Measurements from ENCODE around the gene PCA3. TPM values are rescaled to one million over a fixed set of nuclear protein-coding genes. Genes with fewer than 3 reads are reported as not detected.

PCA3 gene
- total and polyA plus RNA-seq, 3 donors from 2014 or later: 0.37 to 0.39 TPM; not detected in 1

- 84 to 85% methylated on average over 3 of the region's 3 CpGs for WGBS, 2 donors
- Histone ChIP-seq H3K27me3 (no peaks in the 10 kb centered on the region), H3K4me1 (peaks cover 3% of the 10 kb centered on the region), H3K9me3 (no peaks in the 10 kb centered on the region), H3K4me3 (no peak overlapping the region), H3K27ac (no peak overlapping the region), H3K36me3 (ENCODE audit: low read depth, missing control alignments) (no peaks in the 10 kb centered on the region)
- DNase-seq: no peak
- intact Hi-C loops (cut with DNase I; ENCODE audit: low total_unique reads): no loop called here
- TF ChIP-seq POLR2A (IDR thresholded peaks at IDR 0.05) (no peak), CTCF (IDR thresholded peaks at IDR 0.05) (no peak)
Measured at GRCh38 chr9:76744336-76744735, 19.9 kb upstream of the PCA3 start.

DNA sequence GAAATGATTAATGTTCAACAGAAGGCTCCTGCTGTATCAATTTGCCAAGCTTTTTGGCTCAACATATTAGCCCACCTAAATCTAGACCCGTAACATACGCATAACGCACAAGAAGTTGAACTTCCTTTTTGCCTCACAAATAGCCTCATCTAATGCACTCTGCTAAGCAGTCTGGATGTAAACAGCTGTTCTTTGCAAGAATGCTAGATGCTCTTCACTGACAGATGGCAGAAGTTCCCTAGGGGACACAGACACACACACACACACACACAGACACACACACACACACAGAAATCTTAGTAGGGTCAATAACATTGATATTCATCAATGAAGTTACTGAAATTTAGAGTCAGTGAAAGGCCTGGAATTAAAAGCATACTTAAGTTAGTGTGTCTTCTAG, 13.2 kb upstream of the PCA3 start:
- Histone ChIP-seq H3K4me3 (no peak overlapping the region), H3K4me1 (peaks cover 17% of the 10 kb centered on the region), H3K36me3 (ENCODE audit: low read depth, missing control alignments) (no peaks in the 10 kb centered on the region), H3K27me3 (no peaks in the 10 kb centered on the region), H3K27ac (no peak overlapping the region), H3K9me3 (no peaks in the 10 kb centered on the region)
- no peak for DNase-seq
- intact Hi-C loops (cut with DNase I; ENCODE audit: low total_unique reads): no loop called here
- WGBS, 2 donors: 71 to 82% methylated on average over 3 of the region's 3 CpGs
- TF ChIP-seq CTCF (IDR thresholded peaks at IDR 0.05) (no peak), POLR2A (IDR thresholded peaks at IDR 0.05) (no peak)

- Histone ChIP-seq H3K4me3 (no peak overlapping the region), H3K36me3 (ENCODE audit: low read depth, missing control alignments) (no peaks in the 10 kb centered on the region), H3K27ac (no peak overlapping the region), H3K27me3 (no peaks in the 10 kb centered on the region), H3K9me3 (no peaks in the 10 kb centered on the region), H3K4me1 (no peaks in the 10 kb centered on the region)
- intact Hi-C loops (cut with DNase I; ENCODE audit: low total_unique reads): no loop called here
- no peak for DNase-seq
- WGBS, 2 donors: 69 to 76% methylated on average over 6 of the region's 6 CpGs
- TF ChIP-seq POLR2A (IDR thresholded peaks at IDR 0.05) (no peak), CTCF (IDR thresholded peaks at IDR 0.05) (no peak)
Measured at GRCh38 chr9:76756268-76756640, 8.0 kb upstream of the PCA3 start.

DNA sequence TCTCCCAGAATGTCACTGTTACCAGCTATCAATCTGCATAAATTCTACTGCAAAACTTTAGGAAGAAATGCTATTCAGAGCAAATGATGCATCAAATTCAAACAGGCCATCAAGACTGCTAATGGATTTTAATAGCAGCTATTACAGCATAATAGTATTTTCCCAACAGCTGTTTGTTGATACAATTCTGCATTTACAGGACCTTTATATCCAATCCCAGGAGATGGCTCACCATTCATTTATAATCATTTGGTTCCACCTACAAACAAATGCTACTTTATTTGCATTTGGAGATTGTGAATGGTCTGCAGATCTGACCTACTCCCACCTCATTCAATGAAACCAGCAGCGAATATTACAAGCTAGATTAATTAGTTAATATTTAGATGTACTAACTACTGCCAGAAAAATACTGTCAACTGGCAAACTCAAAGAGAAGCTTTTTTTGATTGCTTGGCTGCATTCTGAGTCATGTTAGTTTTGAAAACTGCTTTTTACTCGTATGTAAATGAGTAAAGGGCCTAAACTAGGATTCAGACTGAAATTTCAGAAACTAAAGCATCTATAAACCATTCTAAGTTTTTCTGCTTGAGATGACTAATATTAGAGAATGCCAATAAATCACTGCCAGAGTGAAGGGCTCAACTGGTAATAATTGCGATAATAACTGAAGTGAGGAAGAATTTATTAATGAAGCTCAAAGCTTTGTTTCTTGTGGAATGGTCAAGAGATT, 7.1 kb upstream of the PCA3 start:
- WGBS, 2 donors: 79 to 83% methylated on average over 3 of the region's 3 CpGs
- TF ChIP-seq CTCF (IDR thresholded peaks at IDR 0.05) (no peak), POLR2A (IDR thresholded peaks at IDR 0.05) (no peak)
- Histone ChIP-seq H3K27me3 (no peaks in the 10 kb centered on the region), H3K27ac (no peak overlapping the region), H3K4me3 (no peak overlapping the region), H3K9me3 (no peaks in the 10 kb centered on the region), H3K36me3 (ENCODE audit: low read depth, missing control alignments) (no peaks in the 10 kb centered on the region), H3K4me1 (no peaks in the 10 kb centered on the region)
- DNase-seq: no peak
- intact Hi-C loops (cut with DNase I; ENCODE audit: low total_unique reads): no loop called here

DNA sequence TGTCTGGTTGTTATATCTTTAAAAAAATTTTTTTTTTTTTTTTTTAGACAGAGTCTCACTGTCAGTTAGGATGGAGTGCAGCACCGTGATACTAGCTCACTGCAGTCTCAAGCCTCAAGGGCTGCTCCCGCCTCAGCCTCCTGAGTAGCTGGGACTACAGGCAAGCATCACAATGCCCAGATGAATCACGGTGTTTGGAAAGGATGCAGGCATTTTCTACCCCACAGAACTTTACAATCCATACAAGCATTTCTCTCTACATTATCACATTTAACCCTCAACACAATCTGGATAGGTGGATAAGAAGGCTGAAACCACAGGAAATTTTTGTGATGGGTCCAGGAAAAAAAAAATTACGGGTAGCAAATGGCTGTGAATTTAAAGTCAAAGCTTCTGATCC, 5.8 kb upstream of the PCA3 start:
- TF ChIP-seq POLR2A (IDR thresholded peaks at IDR 0.05) (no peak), CTCF (IDR thresholded peaks at IDR 0.05) (no peak)
- no peak overlapping the region for H3K4me3 ChIP-seq
- DNase-seq: no peak
- H3K4me1 ChIP-seq: no peaks in the 10 kb centered on the region
- no peak overlapping the region for H3K27ac ChIP-seq
- intact Hi-C loops (cut with DNase I; ENCODE audit: low total_unique reads): no loop called here
- no peaks in the 10 kb centered on the region for H3K36me3 ChIP-seq (ENCODE audit: low read depth, missing control alignments)
- no peaks in the 10 kb centered on the region for H3K27me3 ChIP-seq
- 74 to 85% methylated on average over 4 of the region's 4 CpGs for WGBS, 2 donors
- no peaks in the 10 kb centered on the region for H3K9me3 ChIP-seq
